ENCODE data around the gene LACTB.

Gene LACTB, protein sequence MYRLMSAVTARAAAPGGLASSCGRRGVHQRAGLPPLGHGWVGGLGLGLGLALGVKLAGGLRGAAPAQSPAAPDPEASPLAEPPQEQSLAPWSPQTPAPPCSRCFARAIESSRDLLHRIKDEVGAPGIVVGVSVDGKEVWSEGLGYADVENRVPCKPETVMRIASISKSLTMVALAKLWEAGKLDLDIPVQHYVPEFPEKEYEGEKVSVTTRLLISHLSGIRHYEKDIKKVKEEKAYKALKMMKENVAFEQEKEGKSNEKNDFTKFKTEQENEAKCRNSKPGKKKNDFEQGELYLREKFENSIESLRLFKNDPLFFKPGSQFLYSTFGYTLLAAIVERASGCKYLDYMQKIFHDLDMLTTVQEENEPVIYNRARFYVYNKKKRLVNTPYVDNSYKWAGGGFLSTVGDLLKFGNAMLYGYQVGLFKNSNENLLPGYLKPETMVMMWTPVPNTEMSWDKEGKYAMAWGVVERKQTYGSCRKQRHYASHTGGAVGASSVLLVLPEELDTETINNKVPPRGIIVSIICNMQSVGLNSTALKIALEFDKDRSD
- total RNA-seq: 23.7 to 25.3 reads per million in 2 donors

DNA sequence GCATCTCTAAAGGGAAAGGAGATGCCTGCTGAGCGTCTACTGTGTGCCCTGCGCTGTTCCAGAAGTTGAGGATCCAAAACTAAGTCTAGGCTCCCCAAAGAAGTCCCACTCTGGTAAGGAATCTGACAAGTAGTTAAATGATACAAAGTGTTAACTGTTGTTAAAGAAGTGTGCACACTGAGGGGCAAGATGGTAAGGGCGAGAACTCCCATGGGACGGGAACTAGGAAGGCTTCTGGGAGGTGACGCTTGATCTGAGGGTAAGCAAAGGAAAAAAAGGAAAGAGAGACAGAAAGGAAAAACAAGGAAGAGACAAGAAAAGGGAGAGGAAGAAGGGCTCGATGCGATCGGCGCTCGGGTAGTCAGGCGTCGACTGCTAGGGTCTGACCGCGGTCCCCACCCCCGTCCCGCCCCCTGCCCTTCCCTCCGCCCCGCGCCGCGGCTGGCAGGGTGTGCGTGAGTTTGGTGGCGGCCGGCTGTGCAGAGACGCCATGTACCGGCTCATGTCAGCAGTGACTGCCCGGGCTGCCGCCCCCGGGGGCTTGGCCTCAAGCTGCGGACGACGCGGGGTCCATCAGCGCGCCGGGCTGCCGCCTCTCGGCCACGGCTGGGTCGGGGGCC is at the start of gene LACTB:
TSS of gene LACTB (plus strand) at position 480 of the 620 bp plus-strand sequence. CDS start at position 491, 11 bp downstream.
- DNase-seq: peak; percentile 66

DNA sequence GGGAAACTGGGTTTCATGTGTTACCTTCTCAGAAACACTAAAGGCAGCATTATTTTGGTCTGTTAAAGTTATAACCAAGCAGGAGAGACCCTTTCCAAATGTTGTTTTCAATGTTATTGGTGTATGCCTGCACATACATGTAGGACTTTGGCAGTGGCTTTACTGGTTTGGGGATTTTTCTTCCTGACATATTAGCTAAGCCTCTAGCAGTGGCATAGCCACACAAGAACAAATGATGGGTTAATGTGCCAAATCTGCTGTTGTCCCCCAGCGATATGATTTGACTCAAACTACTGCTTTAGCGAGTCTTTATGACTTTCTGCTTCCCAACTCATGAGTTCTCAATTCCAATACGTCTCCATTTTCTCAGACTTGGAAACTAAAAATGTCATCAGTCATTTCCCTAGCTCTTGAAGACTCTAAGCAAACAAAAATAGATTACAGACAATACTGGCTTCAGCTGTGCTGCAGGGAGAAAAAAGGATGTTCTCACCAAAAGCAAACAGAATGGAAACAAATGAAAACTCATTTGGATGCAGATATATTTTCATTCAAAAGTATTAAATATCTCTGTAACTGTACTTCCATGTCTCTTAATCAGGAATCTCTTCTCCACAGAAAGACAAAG is 49.5 kb upstream of the LACTB start:
- DNase-seq: no peak

DNA sequence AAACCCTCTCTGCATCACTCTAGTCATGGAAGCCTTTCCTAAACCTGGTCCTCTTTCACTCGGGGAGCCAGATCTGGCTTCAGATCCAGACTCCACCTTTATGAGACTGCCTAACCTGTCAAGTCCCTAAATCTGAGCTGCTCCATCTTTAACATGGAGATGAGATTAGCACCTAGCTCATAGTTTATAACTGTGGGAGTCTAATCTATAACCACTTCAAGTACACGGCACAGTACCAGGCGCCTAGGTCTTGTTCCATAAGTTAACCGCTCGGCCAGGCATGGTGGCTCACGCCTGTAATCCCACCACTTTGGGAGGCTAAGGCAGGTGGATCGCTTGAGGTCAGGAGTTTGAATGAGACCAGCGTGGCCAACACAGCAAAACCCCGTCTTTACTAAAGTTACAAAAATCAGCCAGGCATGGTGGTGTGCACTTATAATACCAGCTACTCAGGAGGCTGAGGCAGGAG is 48.8 kb upstream of the LACTB start:
- DNase-seq: no peak

DNA sequence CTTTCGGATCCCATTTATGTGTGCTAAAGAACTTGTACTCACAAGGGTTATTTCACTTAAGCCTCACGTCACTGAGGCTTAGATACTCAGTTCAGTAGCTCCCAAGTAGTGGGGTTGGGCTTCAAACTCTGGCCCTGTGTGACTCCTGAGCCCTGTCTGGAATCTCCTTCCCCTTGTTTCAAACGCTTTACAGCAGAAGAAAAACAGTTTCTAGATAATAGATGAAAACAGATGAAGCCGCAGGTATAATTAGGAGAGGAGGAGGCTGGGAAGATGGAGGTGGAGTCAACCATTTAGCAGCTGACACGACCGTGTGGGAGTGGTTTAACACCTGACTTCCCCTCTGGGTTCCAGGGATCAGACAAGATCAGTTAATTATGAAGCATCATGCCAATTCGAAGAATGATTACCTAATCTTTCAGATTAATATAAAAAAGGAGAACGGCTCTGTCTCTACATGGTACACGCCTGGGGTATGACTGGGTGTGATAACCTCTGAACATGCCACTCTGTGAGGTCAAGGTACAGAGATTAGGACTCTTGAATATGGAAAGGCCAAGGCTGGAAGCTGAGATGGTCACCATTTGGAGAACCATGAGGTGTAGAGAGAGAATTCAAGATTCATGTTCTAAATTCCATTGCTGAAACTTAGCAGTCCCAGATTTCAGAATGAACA is 48.0 kb upstream of the LACTB start:
- DNase-seq: no peak

DNA sequence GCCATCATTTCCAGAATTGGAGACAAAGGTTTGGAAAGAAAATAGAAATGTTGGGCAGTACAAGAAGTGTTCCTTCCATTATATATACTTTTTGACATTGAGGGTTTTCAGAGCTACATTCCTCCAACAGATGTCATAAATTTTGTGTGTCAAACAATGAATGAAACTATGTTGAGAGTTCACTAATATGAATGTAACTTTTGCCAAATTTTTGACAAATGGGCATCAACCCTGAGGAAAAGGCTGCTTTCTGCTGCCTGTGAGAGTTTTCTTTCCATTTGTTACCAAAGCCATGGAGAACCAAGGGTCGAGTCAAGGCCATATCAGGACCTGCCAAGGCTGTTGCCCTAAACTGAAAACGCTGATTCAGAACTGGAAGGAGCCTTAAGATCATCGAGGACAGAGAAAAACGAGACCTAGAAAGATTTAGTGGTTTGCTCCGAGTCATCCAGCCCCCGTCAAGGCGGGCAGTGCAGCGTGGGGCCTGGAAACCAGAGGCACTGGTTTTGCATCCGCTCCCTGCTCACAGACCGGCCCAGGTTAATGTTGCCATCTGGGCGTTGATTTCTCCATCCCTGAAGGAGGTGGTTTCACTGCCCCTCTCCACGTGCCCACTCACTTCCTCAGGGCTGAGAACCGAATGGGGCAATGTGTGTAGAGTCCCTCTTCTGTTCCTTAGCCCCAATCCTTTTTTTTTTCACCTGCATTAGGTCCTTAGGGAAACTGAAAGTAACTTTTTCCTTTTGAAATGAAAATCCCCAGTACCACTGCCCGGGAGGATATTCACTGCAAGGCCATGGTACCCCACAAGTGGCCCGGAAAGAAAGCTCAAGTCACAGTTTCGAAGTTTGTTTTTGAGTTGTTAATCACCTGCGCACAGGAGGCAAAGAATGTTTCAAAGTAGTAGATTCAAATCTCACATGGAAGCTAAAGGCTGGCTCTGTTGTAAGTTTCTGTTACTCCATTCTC is 46.4 kb upstream of the LACTB start:
- no peak for DNase-seq

DNA sequence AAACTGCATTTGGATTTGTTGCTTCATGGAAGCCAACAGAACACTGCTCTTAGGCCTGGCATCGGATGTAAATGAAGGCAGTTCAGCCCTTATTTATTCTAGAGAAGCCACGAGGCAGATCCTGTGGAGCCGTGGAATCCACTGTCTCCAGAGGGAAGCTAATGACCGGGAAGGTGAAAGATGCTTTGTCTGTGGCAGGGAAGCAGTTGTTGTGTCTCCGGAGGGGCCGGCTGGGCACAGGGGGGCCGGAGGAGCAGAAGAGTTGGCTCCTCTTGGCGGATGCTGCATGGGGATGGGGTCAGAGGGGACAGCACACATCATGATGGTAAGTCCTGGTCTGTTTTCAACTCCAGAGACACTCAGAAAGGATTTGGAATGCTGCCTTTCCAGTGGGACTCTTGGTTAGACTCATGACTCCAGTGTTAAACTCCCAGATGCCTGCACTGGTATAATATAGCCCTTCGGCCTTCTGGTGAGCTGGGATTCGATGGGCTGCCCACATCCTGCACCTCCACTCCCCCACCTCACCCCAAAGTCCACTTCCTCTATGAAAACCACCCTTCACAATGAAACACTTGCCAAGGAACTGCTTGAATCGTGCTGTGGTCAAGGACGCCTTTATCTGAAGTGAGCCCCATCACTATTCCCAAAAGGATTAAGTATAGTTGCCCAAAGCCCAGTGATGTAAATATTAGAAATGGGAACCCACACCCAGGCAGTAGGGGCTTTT is 45.5 kb upstream of the LACTB start:
- no peak for DNase-seq

DNA sequence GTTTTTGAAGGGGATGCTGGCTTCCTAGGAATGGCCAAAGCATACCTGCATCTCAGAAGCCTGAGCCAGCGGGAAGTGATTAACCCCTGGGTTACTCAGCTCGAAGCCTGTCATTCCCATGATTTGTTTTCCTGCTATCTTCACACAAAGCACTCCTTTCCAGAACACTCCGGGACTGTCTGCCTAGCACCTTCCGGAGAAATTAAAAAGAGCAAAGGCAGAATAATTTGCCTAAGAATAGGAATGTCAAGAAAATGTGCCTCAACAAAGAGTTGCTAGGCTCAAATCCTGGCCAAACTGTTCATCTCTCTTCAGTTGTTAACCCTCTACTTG is 45.0 kb upstream of the LACTB start:
- no peak for DNase-seq

DNA sequence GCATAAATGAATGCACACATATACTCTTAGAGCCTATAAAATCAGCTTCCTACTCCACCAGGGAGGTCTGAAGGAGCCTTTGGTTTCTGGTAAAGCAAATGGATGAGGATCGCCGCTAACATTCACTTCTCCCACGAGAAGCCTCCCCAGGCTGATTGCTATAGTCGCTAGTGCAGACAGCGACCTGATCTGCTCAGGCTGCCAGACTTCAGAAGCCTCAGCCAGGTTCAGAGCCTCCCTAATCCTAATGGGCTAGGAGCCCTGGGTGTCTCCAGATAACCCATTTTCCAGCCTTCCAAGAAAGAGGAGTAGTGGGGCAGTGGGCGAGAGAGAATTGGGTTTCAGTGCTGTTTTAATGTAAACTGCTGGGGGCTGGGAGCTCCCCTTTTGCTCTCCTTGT is 43.7 kb upstream of the LACTB start:
- no peak for DNase-seq

DNA sequence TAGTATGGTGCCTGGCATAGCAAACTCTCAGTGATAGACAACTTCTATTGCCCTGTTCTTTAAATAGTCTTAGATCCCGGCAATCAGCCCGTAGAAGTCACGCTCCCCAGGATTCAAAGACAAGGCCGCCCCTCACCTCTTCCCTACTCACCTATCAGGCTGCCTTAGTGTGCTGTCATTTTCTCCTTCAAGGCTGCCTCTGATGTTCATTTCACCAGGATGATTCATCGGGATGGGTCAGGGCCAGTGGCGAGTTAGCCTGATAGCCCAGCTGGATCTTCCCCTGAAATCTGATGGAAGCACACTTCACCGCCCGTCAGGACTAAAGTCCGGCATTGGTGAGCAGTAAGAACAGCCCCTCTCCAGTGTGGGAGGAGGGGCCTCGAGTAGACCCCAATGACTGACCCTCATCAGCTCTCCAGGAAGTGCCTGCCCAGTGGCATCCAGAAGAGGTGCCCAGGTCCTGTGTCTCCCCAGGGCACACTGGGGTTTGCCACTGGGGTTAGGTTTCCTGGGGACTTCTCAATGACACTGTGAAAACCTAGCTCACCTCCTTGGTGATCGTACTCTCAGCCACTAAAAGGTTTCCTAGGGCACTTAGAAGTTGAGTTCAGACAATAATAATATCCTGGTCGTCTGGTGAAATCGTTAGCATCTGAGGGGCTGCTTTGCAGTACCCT is 41.6 kb upstream of the LACTB start:
- DNase-seq: no peak

DNA sequence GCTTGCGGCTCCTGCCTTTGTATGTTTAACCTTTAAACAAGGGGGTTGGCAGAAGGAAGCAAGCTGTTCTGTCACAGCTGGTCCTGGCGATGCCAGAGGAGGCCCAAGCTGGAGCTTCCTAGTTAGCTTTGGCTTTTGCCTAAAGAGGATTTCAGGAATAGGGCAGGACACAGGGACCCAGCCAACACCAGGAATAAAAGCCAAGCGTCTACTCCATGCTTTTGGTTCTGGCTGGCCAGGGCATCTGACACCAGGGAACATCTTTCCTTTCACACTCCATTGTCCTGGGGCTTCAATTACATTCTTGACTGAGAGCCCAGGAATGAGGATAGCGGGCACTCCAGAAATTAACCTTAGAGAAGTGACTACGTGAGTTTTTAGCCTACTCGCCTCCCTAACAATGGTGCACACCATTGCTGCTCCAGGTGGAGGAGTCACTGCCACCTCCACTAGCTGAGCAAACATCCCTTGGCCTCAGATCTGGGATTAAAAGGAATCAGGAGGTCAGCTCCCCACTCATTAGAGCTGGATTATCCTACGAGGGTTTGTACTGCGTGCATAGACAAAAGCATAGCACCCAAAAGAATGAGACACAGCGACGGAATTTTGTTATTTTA is 40.9 kb upstream of the LACTB start:
- DNase-seq: no peak

DNA sequence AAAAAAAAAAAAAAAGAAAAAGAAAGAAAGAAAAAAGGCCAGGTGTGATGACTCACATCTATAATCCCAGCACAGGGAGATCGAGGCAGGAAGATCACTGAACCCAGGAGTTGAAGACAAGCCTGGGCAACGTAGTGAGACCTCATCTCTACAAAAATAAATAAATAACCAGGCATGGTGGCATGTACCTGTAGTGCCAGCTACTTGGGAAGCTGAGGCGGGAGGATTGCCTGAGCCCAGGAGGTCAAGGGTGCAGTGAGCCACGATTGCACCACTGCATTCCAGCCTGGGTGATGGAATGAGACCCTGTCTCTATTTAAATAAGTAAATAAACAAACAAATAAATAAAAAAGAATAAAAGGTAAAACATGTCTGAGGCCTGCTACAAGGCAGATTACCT is 39.3 kb upstream of the LACTB start:
- DNase-seq: no peak

DNA sequence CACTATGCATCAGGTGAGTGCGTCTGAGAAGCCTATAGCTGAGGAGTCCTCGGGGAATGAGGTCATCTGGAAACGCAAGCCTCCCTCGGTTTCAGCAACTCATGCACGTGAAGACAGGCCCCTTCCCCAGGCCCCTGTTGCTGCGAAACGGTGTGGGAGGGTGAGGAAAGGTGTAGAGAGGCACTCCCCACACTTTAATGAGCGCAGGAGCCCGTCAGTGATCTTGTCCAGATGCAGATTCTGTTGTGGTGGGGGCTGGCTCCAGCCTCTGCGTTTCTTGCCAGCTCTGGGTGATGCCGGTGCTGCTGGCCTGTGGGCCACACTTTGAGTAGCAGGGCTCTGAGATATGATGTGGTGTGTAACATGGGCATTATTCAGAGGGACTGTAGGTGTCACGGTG is 38.6 kb upstream of the LACTB start:
- DNase-seq: no peak

DNA sequence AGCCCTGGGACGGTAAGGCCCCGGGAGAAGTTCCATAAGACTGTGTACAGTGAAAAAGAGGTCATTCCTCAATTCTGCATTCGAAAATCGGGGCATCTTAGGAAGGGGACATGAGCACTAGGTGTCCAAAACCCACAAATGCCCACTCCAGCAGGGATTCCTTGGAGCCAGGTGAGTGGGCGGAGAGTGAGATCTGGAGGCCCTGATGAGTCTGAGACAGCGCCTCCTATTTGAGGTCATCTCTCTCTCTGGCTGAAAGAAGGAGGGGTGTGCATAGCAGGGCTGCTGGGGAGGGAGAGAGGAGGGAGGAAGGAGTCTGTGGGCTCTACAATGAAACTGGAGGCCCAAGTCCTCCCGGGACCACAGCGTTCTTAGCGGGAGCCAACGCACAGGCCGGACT is 38.1 kb upstream of the LACTB start:
- no peak for DNase-seq

DNA sequence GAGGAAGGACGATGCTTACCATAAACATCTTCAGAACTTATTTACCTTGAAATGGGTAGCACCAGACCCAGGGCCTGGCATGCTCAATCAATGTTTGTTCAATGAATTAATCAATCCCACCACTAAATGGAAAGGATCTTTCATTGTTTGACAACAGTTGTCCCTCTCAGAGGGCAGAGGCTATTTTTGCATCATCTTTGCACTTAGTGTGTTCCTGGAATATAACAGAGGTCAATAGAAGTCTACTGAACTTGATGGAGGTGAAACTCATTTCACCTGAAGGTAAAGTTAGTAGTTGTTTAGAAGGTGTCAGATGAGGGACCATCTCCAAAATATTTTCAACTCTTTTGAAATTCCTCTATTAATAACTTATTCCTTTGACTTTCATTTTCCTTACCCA is 36.9 kb upstream of the LACTB start:
- no peak for DNase-seq

DNA sequence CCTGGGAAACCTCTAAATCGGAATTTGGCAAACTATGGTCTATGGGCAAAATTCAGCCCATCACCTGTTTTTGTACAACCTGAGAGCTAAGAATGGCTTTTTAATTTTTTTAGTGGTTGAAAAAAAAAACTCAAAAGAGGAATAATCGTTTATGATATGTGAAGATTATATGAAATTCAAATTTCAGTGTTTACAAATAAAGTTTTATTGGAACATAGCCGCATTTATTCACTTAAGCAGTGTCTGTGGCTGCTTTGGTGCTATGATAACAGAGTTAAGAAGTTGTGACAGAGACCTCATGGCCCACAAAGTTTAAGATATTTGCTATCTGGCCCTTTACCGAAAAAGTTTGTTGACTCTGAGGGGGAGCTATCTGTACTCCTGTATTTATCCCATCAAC is 36.4 kb upstream of the LACTB start:
- DNase-seq: no peak

DNA sequence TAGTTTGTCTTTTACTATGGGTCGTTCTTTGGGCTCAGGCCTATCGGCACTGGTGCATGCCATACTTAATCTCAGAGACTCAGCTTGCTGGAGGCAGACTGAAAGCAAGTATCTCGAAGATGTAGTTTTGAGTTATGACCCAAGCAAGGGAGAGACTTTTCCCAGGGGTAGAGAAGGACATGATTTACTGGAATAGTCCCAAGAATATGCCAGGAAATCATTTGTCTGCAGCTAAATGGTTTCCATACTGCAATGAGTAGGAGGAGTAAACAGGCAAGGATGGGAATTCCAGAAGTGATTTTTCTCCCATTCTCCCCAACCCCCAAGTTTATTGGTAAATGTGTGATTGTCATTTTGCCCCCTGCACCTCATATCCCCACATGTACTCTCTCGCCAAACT is 35.4 kb upstream of the LACTB start:
- no peak for DNase-seq

DNA sequence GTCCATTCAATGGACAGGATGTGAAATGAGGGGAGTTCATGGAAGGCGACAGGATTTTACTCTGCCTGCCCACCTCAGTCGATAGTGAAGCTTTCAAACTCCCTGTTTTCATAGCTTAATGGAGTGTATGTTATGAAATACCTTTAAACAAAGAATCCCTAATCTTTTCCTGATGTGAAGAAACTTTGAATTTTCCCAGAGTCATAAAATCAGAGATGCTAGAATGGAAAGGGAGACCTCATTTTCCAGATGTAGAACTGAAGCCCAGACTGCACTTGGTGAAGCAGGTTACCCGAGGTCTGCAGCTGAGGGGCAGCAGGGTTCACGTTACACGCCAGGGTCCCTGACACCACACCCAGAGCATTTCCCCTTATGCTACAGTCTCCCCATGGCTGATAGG is 34.7 kb upstream of the LACTB start:
- no peak for DNase-seq

DNA sequence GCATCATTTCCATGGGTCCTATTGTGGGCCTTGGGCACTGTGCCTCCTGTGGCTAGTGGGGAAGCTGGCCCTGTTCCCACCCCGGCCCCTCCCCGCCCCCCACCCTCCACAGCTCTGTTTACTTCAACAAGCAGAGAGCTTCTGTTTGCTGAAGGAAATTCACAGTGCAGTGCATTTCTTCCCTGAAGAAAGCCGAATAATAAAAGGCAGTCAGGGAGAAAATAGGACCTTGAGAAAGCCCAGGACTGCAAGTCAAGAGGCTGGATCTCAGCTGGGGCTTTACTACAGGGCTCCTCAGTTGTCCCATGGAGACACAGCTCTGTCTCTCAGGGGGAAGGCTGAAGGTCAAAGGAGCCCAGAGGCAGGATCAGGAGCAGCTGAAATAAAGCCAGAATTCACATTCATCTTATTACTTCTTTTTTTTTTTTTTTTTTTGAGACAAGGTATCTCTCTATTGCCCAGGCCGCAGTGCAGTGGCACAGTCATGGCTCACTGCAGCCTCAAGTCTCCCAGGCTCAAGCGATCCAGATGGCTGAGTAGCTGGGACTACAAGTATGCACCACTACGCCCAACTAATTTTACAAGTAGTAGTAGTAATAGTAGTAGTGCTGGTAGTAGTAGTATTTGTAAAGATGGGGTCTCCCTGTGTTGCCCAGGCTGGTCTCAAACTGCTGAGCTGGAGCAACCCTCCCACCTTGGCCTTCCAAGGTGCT is 33.0 kb upstream of the LACTB start:
- no peak for DNase-seq

DNA sequence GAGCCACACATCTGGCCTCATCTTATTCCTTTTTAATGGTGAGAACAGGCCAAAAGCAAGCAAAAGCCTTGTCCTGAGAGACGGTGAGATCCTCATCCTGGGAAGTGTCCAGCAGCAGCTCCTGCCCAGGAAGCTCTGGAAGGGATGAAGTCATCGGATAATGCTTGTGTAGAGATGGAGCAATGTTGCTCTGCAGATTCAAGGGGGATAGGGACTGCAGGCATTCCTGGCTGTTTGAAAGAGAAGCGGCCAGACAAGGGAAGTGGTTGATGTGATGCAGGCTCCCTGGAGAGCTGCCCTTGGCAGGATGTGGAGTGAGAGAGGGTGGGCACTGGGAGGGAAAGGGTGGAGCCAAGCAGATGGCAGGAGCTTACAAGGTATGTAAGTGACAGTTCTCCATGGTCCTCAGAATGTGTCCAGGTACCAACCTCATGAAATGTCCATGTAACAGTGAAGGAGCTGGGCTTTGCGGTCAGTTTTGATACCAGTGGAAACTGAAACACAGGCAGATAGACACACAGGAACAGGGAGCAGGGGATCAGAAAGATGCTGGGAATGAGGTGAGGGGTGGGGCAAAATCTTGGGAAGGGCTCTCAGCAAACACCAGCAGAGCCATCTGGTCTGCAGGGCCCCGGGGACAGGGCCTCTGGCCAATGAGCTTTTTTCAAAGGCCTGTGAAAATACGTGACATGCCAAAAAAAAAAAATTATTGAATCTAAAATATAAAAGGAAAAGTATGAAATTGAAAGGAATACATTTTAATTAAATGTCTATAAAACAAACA is 32.2 kb upstream of the LACTB start:
- DNase-seq: no peak
